Neural progenitor cell (in vitro differentiated cells): ENCODE measurements around the gene UNC5A. TPM values are rescaled to one million over a fixed set of nuclear protein-coding genes. Genes with fewer than 3 reads are reported as not detected.

Experiments
- DNase-seq: peaks from one replicate; pipeline ENCODE4 v3.0.0-alpha.2; 2016; ENCODE audit warnings: low spot score
- H2AFZ ChIP-seq: fragments of 200-600 bp; sonication (generic); replicated peaks from 2 replicates; pipeline ENCODE4 v1.6.1; 2016; ENCODE audit warnings: antibody characterized with exemption
- H3F3A ChIP-seq: fragments of 200-600 bp; sonication (generic); 2 replicates; pipeline ENCODE4 v1.6.1; 2016; ENCODE audit warnings: antibody characterized with exemption, low read depth
- H3K27ac ChIP-seq: fragments of 200-600 bp; sonication (generic); 2 replicates; pipeline ENCODE4 v1.5.1; 2016; ENCODE audit warnings: mild to moderate bottlenecking
- H3K27me3 ChIP-seq: fragments of 200-600 bp; sonication (generic); 2 replicates; pipeline ENCODE4 v1.6.1; 2016; ENCODE audit warnings: mild to moderate bottlenecking, moderate library complexity
- H3K36me3 ChIP-seq: fragments of 200-600 bp; sonication (generic); 2 replicates; pipeline ENCODE4 v1.5.1; 2016
- H3K4me1 ChIP-seq: fragments of 200-600 bp; sonication (generic); 2 replicates; pipeline ENCODE4 v1.6.1; 2016; ENCODE audit warnings: mixed run types
- H3K4me2 ChIP-seq: fragments of 200-600 bp; sonication (generic); 2 replicates; pipeline ENCODE4 v1.6.1; 2016
- H3K4me3 ChIP-seq: fragments of 200-600 bp; sonication (generic); 2 replicates; pipeline ENCODE4 v1.5.1; 2016
- H3K79me2 ChIP-seq: fragments of 200-600 bp; sonication (generic); 2 replicates; pipeline ENCODE4 v1.6.1; 2016; ENCODE audit warnings: low read depth
- H3K9ac ChIP-seq: fragments of 200-600 bp; sonication (generic); 2 replicates; pipeline ENCODE4 v1.6.1; 2016
- H3K9me3 ChIP-seq: fragments of 200-600 bp; sonication (generic); 2 replicates; pipeline ENCODE4 v1.5.1; 2016; ENCODE audit warnings: low read depth
- H4K20me1 ChIP-seq: fragments of 200-600 bp; sonication (generic); 2 replicates; pipeline ENCODE4 v1.6.1; 2016; ENCODE audit warnings: low read depth
- H3K27ac Mint-ChIP-seq: 3 replicates; pipeline ENCODE4 v1.8.0; 2021; ENCODE audit warnings: mixed read lengths
- H3K27me3 Mint-ChIP-seq: 2 replicates; pipeline ENCODE4 v1.8.0; 2022; ENCODE audit warnings: low read depth, mild to moderate bottlenecking, inconsistent platforms, moderate library complexity, mixed read lengths; ENCODE audit not compliant: insufficient read depth
- H3K36me3 Mint-ChIP-seq: 3 replicates; pipeline ENCODE4 v1.8.0; 2021; ENCODE audit warnings: mixed read lengths
- H3K4me1 Mint-ChIP-seq: 3 replicates; pipeline ENCODE4 v1.8.0; 2021; ENCODE audit warnings: mixed read lengths
- H3K4me3 Mint-ChIP-seq: 3 replicates; pipeline ENCODE4 v1.8.0; 2021; ENCODE audit warnings: mild to moderate bottlenecking, moderate library complexity, mixed read lengths
- H3K9me3 Mint-ChIP-seq: 3 replicates; pipeline ENCODE4 v1.8.0; 2020; ENCODE audit warnings: mixed read lengths
- EZH2 ChIP-seq: fragments of 200-600 bp; sonication (generic); IDR thresholded peaks from 2 replicates; pipeline ENCODE4 v1.6.1; 2017; ENCODE audit warnings: antibody characterized with exemption, mild to moderate bottlenecking, moderate library complexity
- EZH2phosphoT487 ChIP-seq: fragments of 200-600 bp; sonication (generic); IDR thresholded peaks from 2 replicates; pipeline ENCODE4 v1.6.1; 2017; ENCODE audit warnings: antibody characterized with exemption
- total RNA-seq: library from RNA; depleted of rRNA; stranded (reverse); fragments of >200 nt; gene quantifications from 2 replicates; pipeline ENCODE4 v1.2.3, GENCODE V29; 2015; ENCODE audit warnings: low replicate concordance
- TF ChIP-seq, protein P1 (sequence below): fragments of 200-600 bp; sonication (generic); IDR thresholded peaks from 2 replicates; pipeline ENCODE4 v1.5.1; 2017; ENCODE audit warnings: antibody characterized with exemption, mild to moderate bottlenecking

The UNC5A gene
- total RNA-seq, 1 donor from 2014 or later = 1.2 TPM

DNA sequence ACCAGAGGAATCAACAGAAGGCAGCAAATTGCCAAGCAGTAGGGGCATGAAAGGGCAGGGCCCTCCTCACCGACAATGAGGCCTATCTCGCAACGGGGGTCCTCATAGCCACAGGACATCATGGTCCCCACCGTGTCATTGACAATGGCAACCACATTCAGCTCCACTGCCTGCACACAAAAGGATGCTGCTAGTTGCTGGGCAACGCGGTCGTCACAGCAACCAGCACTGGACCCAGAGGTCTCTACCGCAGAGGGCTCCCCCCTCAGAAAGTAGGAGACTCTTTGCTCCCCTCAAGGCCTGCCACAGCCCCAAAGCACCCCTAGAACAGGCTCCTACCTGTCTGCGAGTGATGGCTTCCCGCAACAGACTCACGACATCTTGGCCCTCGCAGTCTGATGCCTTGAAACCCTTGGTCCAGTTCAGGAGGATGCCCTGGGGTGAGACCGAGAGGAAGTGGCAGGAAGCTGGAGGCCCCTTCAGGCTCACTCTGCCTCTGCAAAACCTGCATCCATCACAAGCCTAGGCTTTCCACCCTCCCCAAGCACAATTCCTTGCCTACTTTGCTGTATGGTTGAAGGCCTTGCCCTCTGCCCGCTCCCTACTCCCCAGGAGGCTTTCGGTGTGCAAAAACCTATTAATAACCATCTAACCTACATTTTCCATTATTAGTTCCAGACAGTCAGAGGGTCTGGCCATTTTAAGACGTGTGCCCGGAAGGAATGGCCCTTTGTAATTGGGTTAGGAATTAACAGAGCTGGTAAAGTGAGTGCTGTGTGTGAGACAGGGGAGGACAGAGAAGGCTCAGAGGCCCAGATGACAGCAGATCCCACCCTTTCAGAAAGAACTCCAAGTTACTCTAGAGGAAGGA is 73.6 kb downstream of the UNC5A start:
- Mint-ChIP-seq H3K4me3 (peak overlapping the region; percentile 55), H3K27me3 (peaks cover 36% of the 10 kb centered on the region), H3K27ac (peak overlapping the region; percentile 80), H3K4me1 (peaks cover 38% of the 10 kb centered on the region), H3K9me3 (no peaks in the 10 kb centered on the region), H3K36me3 (no peaks in the 10 kb centered on the region)
- Histone ChIP-seq H3K27me3 (no peaks in the 10 kb centered on the region), H3K79me2 (no peaks in the 10 kb centered on the region), H2AFZ (no peak overlapping the region), H3K9ac (no peak overlapping the region), H3K36me3 (no peaks in the 10 kb centered on the region), H3K4me3 (no peak overlapping the region), H3K4me2 (no peak overlapping the region), H3K27ac (no peak overlapping the region), H4K20me1 (no peaks in the 10 kb centered on the region), H3K4me1 (peaks cover 11% of the 10 kb centered on the region), H3F3A (peaks cover 12% of the 10 kb centered on the region), H3K9me3 (no peaks in the 10 kb centered on the region)
- TF ChIP-seq EZH2phosphoT487 = no peak
- TF ChIP-seq, protein P1, sequence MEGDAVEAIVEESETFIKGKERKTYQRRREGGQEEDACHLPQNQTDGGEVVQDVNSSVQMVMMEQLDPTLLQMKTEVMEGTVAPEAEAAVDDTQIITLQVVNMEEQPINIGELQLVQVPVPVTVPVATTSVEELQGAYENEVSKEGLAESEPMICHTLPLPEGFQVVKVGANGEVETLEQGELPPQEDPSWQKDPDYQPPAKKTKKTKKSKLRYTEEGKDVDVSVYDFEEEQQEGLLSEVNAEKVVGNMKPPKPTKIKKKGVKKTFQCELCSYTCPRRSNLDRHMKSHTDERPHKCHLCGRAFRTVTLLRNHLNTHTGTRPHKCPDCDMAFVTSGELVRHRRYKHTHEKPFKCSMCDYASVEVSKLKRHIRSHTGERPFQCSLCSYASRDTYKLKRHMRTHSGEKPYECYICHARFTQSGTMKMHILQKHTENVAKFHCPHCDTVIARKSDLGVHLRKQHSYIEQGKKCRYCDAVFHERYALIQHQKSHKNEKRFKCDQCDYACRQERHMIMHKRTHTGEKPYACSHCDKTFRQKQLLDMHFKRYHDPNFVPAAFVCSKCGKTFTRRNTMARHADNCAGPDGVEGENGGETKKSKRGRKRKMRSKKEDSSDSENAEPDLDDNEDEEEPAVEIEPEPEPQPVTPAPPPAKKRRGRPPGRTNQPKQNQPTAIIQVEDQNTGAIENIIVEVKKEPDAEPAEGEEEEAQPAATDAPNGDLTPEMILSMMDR = peak; percentile 6
- no peak for TF ChIP-seq EZH2
- DNase-seq = no peak

DNA sequence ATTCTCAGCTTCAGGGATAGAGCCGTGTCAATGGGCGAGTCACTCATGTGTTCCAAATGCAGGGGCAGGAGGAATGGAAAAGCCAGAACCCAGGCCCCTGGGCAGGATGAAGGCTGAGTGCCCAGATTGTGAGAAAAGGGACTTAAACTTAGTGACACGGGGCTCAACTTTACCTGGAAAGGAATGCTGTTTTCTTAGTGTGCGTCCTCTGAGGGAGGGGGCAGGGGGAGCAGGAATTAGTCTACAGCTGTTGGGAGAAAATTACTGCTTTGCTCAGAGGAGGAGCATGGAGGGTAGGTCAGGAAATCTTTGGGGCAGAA is 74.2 kb downstream of the UNC5A start:
- Mint-ChIP-seq H3K36me3 (no peaks in the 10 kb centered on the region), H3K27me3 (peaks cover 34% of the 10 kb centered on the region), H3K4me3 (peak overlapping the region; percentile 17), H3K27ac (peak overlapping the region; percentile 22), H3K4me1 (peaks cover 38% of the 10 kb centered on the region), H3K9me3 (no peaks in the 10 kb centered on the region)
- Histone ChIP-seq H3K79me2 (no peaks in the 10 kb centered on the region), H3K4me1 (peaks cover 11% of the 10 kb centered on the region), H4K20me1 (no peaks in the 10 kb centered on the region), H3F3A (peaks cover 12% of the 10 kb centered on the region), H3K27me3 (no peaks in the 10 kb centered on the region), H3K36me3 (no peaks in the 10 kb centered on the region), H3K9ac (no peak overlapping the region), H3K4me2 (peak overlapping the region; percentile 18), H2AFZ (no peak overlapping the region), H3K4me3 (no peak overlapping the region), H3K27ac (no peak overlapping the region), H3K9me3 (no peaks in the 10 kb centered on the region)
- peak; percentile 48 for DNase-seq
- TF ChIP-seq, protein P1 = no peak
- TF ChIP-seq EZH2 = no peak
- no peak for TF ChIP-seq EZH2phosphoT487

DNA sequence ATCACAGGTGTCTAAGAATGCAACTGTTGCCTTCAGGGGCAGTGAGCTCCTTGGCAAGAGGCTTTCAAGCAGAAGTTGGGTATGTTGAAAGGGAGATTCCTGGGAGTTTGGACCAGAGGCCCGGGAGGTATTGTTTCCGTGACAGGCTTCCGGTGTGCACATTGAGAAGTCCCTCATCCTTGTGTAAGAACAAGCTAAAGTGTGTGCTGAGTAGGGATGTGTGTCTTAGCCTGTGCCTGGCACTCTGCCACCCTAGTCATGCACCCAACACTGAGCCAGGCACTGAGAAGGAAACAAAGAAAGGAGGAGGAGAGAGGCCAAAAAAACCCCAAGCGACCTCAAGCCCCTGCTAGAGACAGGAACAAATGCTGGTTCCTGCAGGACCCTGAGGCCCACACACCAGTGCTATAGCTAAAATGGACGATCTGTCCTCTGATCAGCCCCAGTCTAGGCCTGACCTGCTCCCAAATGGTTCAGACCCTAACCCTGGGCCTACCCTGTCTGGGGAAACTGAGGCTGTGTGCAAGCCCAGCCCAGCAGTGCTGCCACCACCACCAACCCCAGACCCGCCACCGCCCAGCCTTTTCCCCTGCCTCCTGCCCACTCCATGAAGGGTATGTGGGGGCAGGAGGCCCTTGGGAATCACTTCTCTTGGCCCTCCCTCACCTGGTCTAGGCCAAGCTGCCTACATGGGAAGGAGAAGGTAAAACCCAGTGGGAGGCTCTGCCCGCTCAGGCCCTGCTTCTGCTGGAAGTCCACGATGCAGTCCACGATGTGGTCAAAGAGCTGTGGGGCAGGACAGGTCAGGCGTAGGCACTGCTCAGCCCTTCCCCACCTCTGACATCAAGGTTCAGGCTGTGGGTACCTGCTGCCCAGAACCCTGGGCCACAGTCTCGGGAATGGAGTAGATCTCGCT is 76.2 kb downstream of the UNC5A start:
- Mint-ChIP-seq H3K9me3 (no peaks in the 10 kb centered on the region), H3K27me3 (peaks cover 36% of the 10 kb centered on the region), H3K4me1 (peaks cover 34% of the 10 kb centered on the region), H3K36me3 (no peaks in the 10 kb centered on the region), H3K4me3 (no peak overlapping the region), H3K27ac (no peak overlapping the region)
- Histone ChIP-seq H3K79me2 (no peaks in the 10 kb centered on the region), H3K4me2 (no peak overlapping the region), H3K27me3 (no peaks in the 10 kb centered on the region), H3K9me3 (no peaks in the 10 kb centered on the region), H3K36me3 (no peaks in the 10 kb centered on the region), H3K4me3 (no peak overlapping the region), H3K9ac (no peak overlapping the region), H2AFZ (no peak overlapping the region), H3K4me1 (peaks cover 11% of the 10 kb centered on the region), H3K27ac (no peak overlapping the region), H3F3A (peaks cover 12% of the 10 kb centered on the region), H4K20me1 (no peaks in the 10 kb centered on the region)
- DNase-seq = no peak
- TF ChIP-seq, protein P1 = no peak
- no peak for TF ChIP-seq EZH2phosphoT487
- no peak for TF ChIP-seq EZH2
